GM12878 (cell line): Measurements from ENCODE around the gene HTR3A. TPM values are rescaled to one million over a fixed set of nuclear protein-coding genes. Genes with fewer than 3 reads are reported as not detected.

ENCODE experiments used
- ATAC-seq: fragments of 200-7000 bp; cut with Tn5 transposase; 3 replicates; pipeline ENCODE4 v1.9.1; 2020; ENCODE audit warnings: mild to moderate bottlenecking, moderate library complexity
- BruUV-seq: library from RNA; stranded (reverse); fragments of 400-500 nt; replicated peaks from 2 replicates; lab custom pipeline; 2021; lab: Mats Ljungman, UMichigan
- CTCF ChIA-PET: fragments of 300-600 bp; sonication (Branson Sonifier 250); formaldehyde crosslinking; extraction: SDS; loops from one replicate; lab custom pipeline; 2021; ENCODE audit warnings: inconsistent platforms; lab: Yijun Ruan, JAX
- POLR2A ChIA-PET: fragments of 350-600 bp; formaldehyde crosslinking; extraction: SDS; loops from one replicate; lab custom pipeline; 2021; ENCODE audit warnings: inconsistent platforms; lab: Charles Lee
- RAD21 ChIA-PET: fragments of 300-600 bp; sonication (Branson Sonifier 250); formaldehyde crosslinking; loops from one replicate; lab custom pipeline; 2023; ENCODE audit warnings: antibody characterized with exemption; ENCODE audit not compliant: unreplicated experiment; lab: Charles Lee
- SMC1A ChIA-PET: fragments of 300-600 bp; sonication (Branson Sonifier 250); formaldehyde crosslinking; loops from one replicate; lab custom pipeline; 2023; ENCODE audit not compliant: unreplicated experiment, uncharacterized antibody; lab: Charles Lee
- DNase-seq: peaks from one replicate; pipeline ENCODE4 v3.0.0-alpha.2; 2011; ENCODE audit warnings: low read depth, low spot score
- FAIRE-seq: peaks from 3 replicates; lab custom pipeline; 2011; peaks lifted over from hg19 to GRCh38; lab: Jason Lieb, UNC
- H2AFZ ChIP-seq: 2 replicates; pipeline ENCODE4 v1.6.0; 2011; ENCODE audit warnings: low read depth, low read length, control low read depth; ENCODE audit not compliant: control insufficient read depth
- H3K27ac ChIP-seq: 2 replicates; pipeline ENCODE4 v1.5.1; 2011; ENCODE audit warnings: control low read depth; ENCODE audit not compliant: control insufficient read depth, insufficient read depth
- H3K27me3 ChIP-seq, 2 experiments: replicated peaks in 1 of 2; 2 replicates each; pipeline versions ENCODE4 v1.6.0 to v1.6.1; 2011; ENCODE audit warnings: low read length in 1 of 2; ENCODE audit not compliant: control insufficient read depth in 2 of 2, insufficient read depth in 2 of 2
- H3K36me3 ChIP-seq, 2 experiments: 2 replicates each; pipeline ENCODE4 v1.5.1; 2011; ENCODE audit warnings: low read length in 1 of 2; ENCODE audit not compliant: control insufficient read depth in 2 of 2, insufficient read depth in 2 of 2
- H3K4me1 ChIP-seq: 2 replicates; pipeline ENCODE4 v1.6.1; 2011; ENCODE audit warnings: mild to moderate bottlenecking, low read length, moderate library complexity, mixed read lengths; ENCODE audit not compliant: control insufficient read depth, insufficient read depth
- H3K4me2 ChIP-seq: 2 replicates; pipeline ENCODE4 v1.6.0; 2011; ENCODE audit warnings: control low read depth; ENCODE audit not compliant: control insufficient read depth, insufficient read depth
- H3K4me3 ChIP-seq: fragments of 200-600 bp; sonication (generic); 2 replicates; pipeline ENCODE4 v1.5.1; 2016
- H3K79me2 ChIP-seq: 2 replicates; pipeline ENCODE4 v1.6.0; 2011; ENCODE audit warnings: low read length; ENCODE audit not compliant: control insufficient read depth, insufficient read depth
- H3K9ac ChIP-seq: 2 replicates; pipeline ENCODE4 v1.8.0; 2011; ENCODE audit warnings: low read length, control low read depth, mixed read lengths; ENCODE audit not compliant: control insufficient read depth, insufficient read depth
- H3K9me3 ChIP-seq: replicated peaks from 3 replicates; pipeline ENCODE4 v1.5.1; 2011; ENCODE audit warnings: mild to moderate bottlenecking, low read length; ENCODE audit not compliant: control insufficient read depth, insufficient read depth
- H4K20me1 ChIP-seq: 2 replicates; pipeline ENCODE4 v1.6.0; 2011; ENCODE audit not compliant: control insufficient read depth, insufficient read depth
- CBFB ChIP-seq: IDR thresholded peaks from 2 replicates; pipeline ENCODE4 v1.6.1; 2016; ENCODE audit warnings: antibody characterized with exemption, low read depth
- GATAD2B ChIP-seq: fragments of 450-650 bp; conservative IDR thresholded peaks from 2 replicates; pipeline ENCODE4 v1.6.1; 2017; ENCODE audit warnings: low read depth, mild to moderate bottlenecking, moderate library complexity
- KLF5 ChIP-seq: fragments of 450-650 bp; IDR thresholded peaks from 2 replicates; pipeline ENCODE4 v1.6.1; 2014; ENCODE audit warnings: mild to moderate bottlenecking; ENCODE audit not compliant: partially characterized antibody
- LARP7 ChIP-seq: fragments of 450-650 bp; IDR thresholded peaks from 2 replicates; pipeline ENCODE4 v1.6.1; 2017; ENCODE audit warnings: mild to moderate bottlenecking
- MTA3 ChIP-seq: IDR thresholded peaks from 2 replicates; pipeline ENCODE4 v1.6.1; 2012; ENCODE audit warnings: low read length, inconsistent platforms, borderline replicate concordance
- NFYA ChIP-seq: IDR thresholded peaks from 2 replicates; pipeline ENCODE4 v1.6.1; 2011; ENCODE audit warnings: low read depth, mild to moderate bottlenecking, low read length, improper control_type of control experiment, borderline replicate concordance
- NR2C1 ChIP-seq: fragments of 450-650 bp; IDR thresholded peaks from 2 replicates; pipeline ENCODE4 v1.6.1; 2017; ENCODE audit warnings: antibody characterized with exemption, mild to moderate bottlenecking, moderate library complexity
- NR2F1 ChIP-seq: fragments of 450-650 bp; conservative IDR thresholded peaks from 2 replicates; pipeline ENCODE4 v1.6.1; 2017; ENCODE audit warnings: mild to moderate bottlenecking
- POLR2AphosphoS5 ChIP-seq: IDR thresholded peaks from 2 replicates; pipeline ENCODE4 v1.6.1; 2011; ENCODE audit warnings: mild to moderate bottlenecking, low read length, inconsistent platforms
- RBBP5 ChIP-seq: fragments of 200-600 bp; sonication (generic); conservative IDR thresholded peaks from 2 replicates; pipeline ENCODE4 v1.6.1; 2016
- RELA ChIP-seq: fragments of 450-650 bp; IDR thresholded peaks from 2 replicates; pipeline ENCODE4 v1.8.0; 2014; ENCODE audit warnings: borderline replicate concordance; ENCODE audit not compliant: partially characterized antibody
- SMC3 ChIP-seq: IDR thresholded peaks from 2 replicates; pipeline ENCODE4 v1.6.1; 2011; ENCODE audit warnings: low read length, improper control_type of control experiment, borderline replicate concordance
- SREBF2 ChIP-seq: IDR thresholded peaks from 2 replicates; pipeline ENCODE4 v1.6.1; 2012; ENCODE audit warnings: mild to moderate bottlenecking, low read length
- TAF1 ChIP-seq: IDR thresholded peaks from 2 replicates; pipeline ENCODE4 v1.6.1; 2011; ENCODE audit warnings: mild to moderate bottlenecking, low read depth, low read length, borderline replicate concordance
- ZNF274 ChIP-seq: IDR thresholded peaks from one replicate; pipeline ENCODE4 v1.8.0; 2011; ENCODE audit not compliant: insufficient read length, insufficient read depth
- WGBS: methylation state at CpG from one replicate; pipeline ENCODE4 v1.1.6; 2016; ENCODE audit warnings: low lambda C conversion rate; ENCODE audit not compliant: insufficient replicate concordance, insufficient coverage; ENCODE audit errors: missing lambda C conversion rate; 5-methylcytosine and 5-hydroxymethylcytosine counted together
- in situ Hi-C: fragments of 300-500 bp; cut with MboI; formaldehyde crosslinking; loops from 9 replicates; pipeline ENCODE4 v1.14.3; 2018; ENCODE audit warnings: mixed read lengths
- intact Hi-C: fragments of 100-400 bp; cut with micrococcal nuclease; formaldehyde crosslinking; loops from one replicate; pipeline ENCODE4 v1.14.2; 2022; ENCODE audit not compliant: unreplicated experiment
- polyA plus RNA-seq, 11 experiments: library from polyadenylated mRNA; depleted of rRNA in 4 of 11; unstranded in 6 of 11; stranded (reverse) in 5 of 11; fragments of >200 nt; fragmentation: Nextera tagmentation in 4 of 11; fragmentation: Illumina TruSeq in 1 of 11; extraction: Ambion mirVana in 4 of 11; extraction: Trizol in 1 of 11; gene quantifications; 1 replicate in 1 of 11; 2 replicates in 10 of 11; pipeline versions ENCODE4 v1.2.1 to v1.2.3, GENCODE V29; 2011 to 2016; ENCODE audit warnings: inconsistent platforms in 2 of 11, missing spikeins in 2 of 11, low read depth in 1 of 11
- total RNA-seq, 4 experiments: library from RNA; depleted of rRNA in 3 of 4; stranded (reverse); fragments of >200 nt in 3 of 4; fragmentation: Illumina TruSeq in 1 of 4; extraction: Trizol in 1 of 4; gene quantifications; 2 replicates each; pipeline versions ENCODE4 v1.2.1 to v1.2.3, GENCODE V29; 2013 to 2021
- TF ChIP-seq, protein P1 (sequence below): fragments of 450-650 bp; formaldehyde crosslinking; IDR thresholded peaks from 2 replicates; pipeline ENCODE4 v1.5.0; 2022; ENCODE audit warnings: mild to moderate bottlenecking, missing genetic modification characterization
- TF ChIP-seq, protein P2 (sequence below): fragments of 450-650 bp; IDR thresholded peaks from 2 replicates; pipeline ENCODE4 v1.6.1; 2016; ENCODE audit warnings: mild to moderate bottlenecking
- TF ChIP-seq, protein P3 (sequence below): fragments of 450-650 bp; IDR thresholded peaks from 2 replicates; pipeline ENCODE4 v1.6.1; 2016; ENCODE audit warnings: mild to moderate bottlenecking, moderate library complexity, borderline replicate concordance

HTR3A gene
- total and polyA plus RNA-seq, 10 of the 15 experiments (the other 5 are each of a cell fraction or from before 2014, with no cell fraction given): not detected

DNA sequence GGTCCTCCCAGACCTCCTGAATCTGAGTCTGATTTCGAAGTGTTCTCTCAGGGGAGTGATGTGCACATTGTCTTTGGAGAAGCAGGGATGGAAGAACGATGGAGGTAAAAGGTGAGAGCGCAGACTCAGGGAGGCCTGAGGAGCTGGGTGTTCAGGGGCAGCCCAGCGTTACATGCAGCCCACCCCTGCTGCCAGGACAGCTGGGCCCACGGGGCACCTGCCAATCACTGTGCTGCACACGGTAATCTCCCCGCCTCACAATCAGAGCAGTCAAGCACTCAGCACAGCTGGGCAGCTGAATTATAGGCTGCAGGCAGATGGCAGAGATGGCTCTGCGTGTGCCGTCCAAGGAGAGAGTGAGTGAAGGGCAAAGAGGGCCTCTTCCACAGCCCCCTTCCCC is 17.9 kb upstream of the HTR3A start:
- intact Hi-C loops (no loop called here), in situ Hi-C loops (no loop called here)
- FAIRE-seq: no peak
- ChIA-PET POLR2A (no interaction called here), SMC1A (no interaction called here)
- H3K4me3 ChIP-seq: no peak overlapping the region
- no peaks in the 10 kb centered on the region for H3K9me3 ChIP-seq
- peaks cover 0 to 2% of the 10 kb centered on the region in 2 experiments; a peak in 3 of 4 replicates for H3K27me3 ChIP-seq
- no peak for DNase-seq
- no peaks in the 10 kb centered on the region for H3K4me1 ChIP-seq
- no peak overlapping the region for H3K27ac ChIP-seq
- BruUV-seq: no TSS peak
- H2AFZ ChIP-seq: no peak overlapping the region
- TF ChIP-seq SMC3 (no peak), NFYA (no peak), SREBF2 (no peak), MTA3 (no peak), NR2C1 (no peak), CBFB (no peak), LARP7 (no peak), KLF5 (no peak), RELA (no peak), GATAD2B (no peak), NR2F1 (no peak), ZNF274 (no peak), RBBP5 (no peak), TAF1 (no peak), POLR2AphosphoS5 (no peak)
- TF ChIP-seq, protein P1, sequence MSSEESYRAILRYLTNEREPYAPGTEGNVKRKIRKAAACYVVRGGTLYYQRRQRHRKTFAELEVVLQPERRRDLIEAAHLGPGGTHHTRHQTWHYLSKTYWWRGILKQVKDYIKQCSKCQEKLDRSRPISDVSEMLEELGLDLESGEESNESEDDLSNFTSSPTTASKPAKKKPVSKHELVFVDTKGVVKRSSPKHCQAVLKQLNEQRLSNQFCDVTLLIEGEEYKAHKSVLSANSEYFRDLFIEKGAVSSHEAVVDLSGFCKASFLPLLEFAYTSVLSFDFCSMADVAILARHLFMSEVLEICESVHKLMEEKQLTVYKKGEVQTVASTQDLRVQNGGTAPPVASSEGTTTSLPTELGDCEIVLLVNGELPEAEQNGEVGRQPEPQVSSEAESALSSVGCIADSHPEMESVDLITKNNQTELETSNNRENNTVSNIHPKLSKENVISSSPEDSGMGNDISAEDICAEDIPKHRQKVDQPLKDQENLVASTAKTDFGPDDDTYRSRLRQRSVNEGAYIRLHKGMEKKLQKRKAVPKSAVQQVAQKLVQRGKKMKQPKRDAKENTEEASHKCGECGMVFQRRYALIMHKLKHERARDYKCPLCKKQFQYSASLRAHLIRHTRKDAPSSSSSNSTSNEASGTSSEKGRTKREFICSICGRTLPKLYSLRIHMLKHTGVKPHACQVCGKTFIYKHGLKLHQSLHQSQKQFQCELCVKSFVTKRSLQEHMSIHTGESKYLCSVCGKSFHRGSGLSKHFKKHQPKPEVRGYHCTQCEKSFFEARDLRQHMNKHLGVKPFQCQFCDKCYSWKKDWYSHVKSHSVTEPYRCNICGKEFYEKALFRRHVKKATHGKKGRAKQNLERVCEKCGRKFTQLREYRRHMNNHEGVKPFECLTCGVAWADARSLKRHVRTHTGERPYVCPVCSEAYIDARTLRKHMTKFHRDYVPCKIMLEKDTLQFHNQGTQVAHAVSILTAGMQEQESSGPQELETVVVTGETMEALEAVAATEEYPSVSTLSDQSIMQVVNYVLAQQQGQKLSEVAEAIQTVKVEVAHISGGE (CRISPR knock-in tag): no peak
- TF ChIP-seq, protein P2, sequence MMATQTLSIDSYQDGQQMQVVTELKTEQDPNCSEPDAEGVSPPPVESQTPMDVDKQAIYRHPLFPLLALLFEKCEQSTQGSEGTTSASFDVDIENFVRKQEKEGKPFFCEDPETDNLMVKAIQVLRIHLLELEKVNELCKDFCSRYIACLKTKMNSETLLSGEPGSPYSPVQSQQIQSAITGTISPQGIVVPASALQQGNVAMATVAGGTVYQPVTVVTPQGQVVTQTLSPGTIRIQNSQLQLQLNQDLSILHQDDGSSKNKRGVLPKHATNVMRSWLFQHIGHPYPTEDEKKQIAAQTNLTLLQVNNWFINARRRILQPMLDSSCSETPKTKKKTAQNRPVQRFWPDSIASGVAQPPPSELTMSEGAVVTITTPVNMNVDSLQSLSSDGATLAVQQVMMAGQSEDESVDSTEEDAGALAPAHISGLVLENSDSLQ: no peak
- TF ChIP-seq, protein P3, sequence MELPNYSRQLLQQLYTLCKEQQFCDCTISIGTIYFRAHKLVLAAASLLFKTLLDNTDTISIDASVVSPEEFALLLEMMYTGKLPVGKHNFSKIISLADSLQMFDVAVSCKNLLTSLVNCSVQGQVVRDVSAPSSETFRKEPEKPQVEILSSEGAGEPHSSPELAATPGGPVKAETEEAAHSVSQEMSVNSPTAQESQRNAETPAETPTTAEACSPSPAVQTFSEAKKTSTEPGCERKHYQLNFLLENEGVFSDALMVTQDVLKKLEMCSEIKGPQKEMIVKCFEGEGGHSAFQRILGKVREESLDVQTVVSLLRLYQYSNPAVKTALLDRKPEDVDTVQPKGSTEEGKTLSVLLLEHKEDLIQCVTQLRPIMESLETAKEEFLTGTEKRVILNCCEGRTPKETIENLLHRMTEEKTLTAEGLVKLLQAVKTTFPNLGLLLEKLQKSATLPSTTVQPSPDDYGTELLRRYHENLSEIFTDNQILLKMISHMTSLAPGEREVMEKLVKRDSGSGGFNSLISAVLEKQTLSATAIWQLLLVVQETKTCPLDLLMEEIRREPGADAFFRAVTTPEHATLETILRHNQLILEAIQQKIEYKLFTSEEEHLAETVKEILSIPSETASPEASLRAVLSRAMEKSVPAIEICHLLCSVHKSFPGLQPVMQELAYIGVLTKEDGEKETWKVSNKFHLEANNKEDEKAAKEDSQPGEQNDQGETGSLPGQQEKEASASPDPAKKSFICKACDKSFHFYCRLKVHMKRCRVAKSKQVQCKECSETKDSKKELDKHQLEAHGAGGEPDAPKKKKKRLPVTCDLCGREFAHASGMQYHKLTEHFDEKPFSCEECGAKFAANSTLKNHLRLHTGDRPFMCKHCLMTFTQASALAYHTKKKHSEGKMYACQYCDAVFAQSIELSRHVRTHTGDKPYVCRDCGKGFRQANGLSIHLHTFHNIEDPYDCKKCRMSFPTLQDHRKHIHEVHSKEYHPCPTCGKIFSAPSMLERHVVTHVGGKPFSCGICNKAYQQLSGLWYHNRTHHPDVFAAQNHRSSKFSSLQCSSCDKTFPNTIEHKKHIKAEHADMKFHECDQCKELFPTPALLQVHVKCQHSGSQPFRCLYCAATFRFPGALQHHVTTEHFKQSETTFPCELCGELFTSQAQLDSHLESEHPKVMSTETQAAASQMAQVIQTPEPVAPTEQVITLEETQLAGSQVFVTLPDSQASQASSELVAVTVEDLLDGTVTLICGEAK: no peak
- TF ChIP-seq, all 136 proteins: peak for 0
- RAD21 ChIA-PET: no interaction called here
- H4K20me1 ChIP-seq: no peaks in the 10 kb centered on the region
- H3K4me2 ChIP-seq: no peak overlapping the region
- WGBS: 27% methylated on average over 9 of the region's 9 CpGs
- no peak for ATAC-seq
- no peaks in the 10 kb centered on the region for H3K36me3 ChIP-seq
- H3K79me2 ChIP-seq: no peaks in the 10 kb centered on the region
- H3K9ac ChIP-seq: no peak overlapping the region
- CTCF ChIA-PET: no interaction called here
